Parathyroid adenoma (tissue), 2 donors: Measurements from ENCODE around the gene ASPSCR1.

ENCODE experiments used
- H2AFZ ChIP-seq: fragments of 300-600 bp; sonication (generic); one replicate; pipeline ENCODE4 v1.7.0; 2017; ENCODE audit warnings: antibody characterized with exemption, mild to moderate bottlenecking
- H3K27ac ChIP-seq: fragments of 300-600 bp; sonication (generic); one replicate; pipeline ENCODE4 v1.7.0; 2017
- H3K27me3 ChIP-seq: fragments of 300-600 bp; sonication (generic); one replicate; pipeline ENCODE4 v1.7.0; 2017; ENCODE audit warnings: low read length; ENCODE audit not compliant: control insufficient read depth, insufficient read depth
- H3K36me3 ChIP-seq: fragments of 300-600 bp; sonication (generic); one replicate; pipeline ENCODE4 v1.7.0; 2017; ENCODE audit warnings: low read length; ENCODE audit not compliant: control insufficient read depth, insufficient read depth
- H3K4me1 ChIP-seq: fragments of 300-600 bp; sonication (generic); one replicate; pipeline ENCODE4 v1.7.0; 2017; ENCODE audit warnings: control low read depth
- H3K4me2 ChIP-seq: fragments of 300-600 bp; sonication (generic); one replicate; pipeline ENCODE4 v1.7.0; 2017; ENCODE audit warnings: low read length
- H3K4me3 ChIP-seq: fragments of 300-600 bp; sonication (generic); one replicate; pipeline ENCODE4 v1.7.0; 2017; ENCODE audit warnings: low read depth, low read length
- H3K79me2 ChIP-seq: fragments of 300-600 bp; sonication (generic); one replicate; pipeline ENCODE4 v1.7.0; 2017; ENCODE audit warnings: control low read depth
- H3K9ac ChIP-seq: fragments of 300-600 bp; sonication (generic); one replicate; pipeline ENCODE4 v1.7.0; 2017; ENCODE audit warnings: mild to moderate bottlenecking
- H3K9me3 ChIP-seq: fragments of 300-600 bp; sonication (generic); one replicate; pipeline ENCODE4 v1.7.0; 2017; ENCODE audit warnings: low read length; ENCODE audit not compliant: control insufficient read depth
- CTCF ChIP-seq: fragments of 300-600 bp; sonication (generic); IDR thresholded peaks from one replicate; pipeline ENCODE4 v1.7.0; 2017; ENCODE audit warnings: antibody characterized with exemption, mild to moderate bottlenecking
- donor health status: primary hyperparathyroidism.

Gene ASPSCR1

DNA sequence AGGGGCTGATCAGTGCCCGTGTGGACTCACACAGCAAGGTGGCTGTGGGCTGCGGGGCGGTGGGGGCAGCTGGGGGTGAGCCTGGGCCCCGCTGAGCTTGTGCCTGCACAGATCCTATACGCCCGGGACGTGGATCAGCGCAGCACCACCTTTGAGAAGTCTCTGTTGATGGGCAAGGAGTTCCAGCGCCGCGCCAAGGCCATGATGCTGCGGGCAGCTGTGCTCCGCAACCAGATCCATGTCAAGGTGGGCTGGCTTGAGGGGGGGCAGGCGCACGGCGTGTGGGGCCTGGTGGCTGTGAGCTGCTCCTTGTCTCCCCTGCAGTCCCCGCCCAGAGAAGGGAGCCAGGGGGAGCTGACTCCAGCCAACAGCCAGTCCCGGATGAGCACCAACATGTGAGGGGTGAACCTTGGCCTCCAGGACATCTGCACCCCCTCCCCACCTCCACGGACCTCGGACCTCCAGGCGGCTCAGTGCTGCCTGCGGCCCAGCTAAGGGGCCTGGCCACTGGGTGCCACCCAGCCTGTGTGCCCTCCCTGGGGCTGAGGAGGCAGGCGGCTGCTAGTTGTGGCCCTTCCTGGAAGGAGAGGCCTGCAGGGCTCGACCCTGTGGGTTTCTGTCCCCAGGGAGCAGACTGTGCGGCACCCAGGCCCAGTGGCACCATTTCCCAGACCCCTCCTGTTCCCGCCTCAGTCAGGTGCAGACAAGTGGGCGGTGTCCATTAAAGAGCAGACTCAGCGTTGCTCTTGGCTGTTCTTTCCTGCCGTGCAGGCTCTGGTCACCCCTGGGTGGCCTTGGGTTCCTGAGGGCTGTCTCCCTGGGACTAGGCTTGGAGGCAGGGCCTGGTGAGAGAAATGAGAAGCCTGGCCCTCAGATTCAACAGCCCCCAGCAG lies 79.5 kb downstream of the ASPSCR1 start:
- Histone ChIP-seq H3K4me3 (no peak overlapping the region), H3K79me2 (no peaks in the 10 kb centered on the region), H2AFZ (no peak overlapping the region), H3K4me1 (no peaks in the 10 kb centered on the region), H3K27ac (no peak overlapping the region), H3K4me2 (peak overlapping the region; percentile 9), H3K27me3 (no peaks in the 10 kb centered on the region), H3K9me3 (no peaks in the 10 kb centered on the region), H3K9ac (no peak overlapping the region), H3K36me3 (no peaks in the 10 kb centered on the region)
- no peak for TF ChIP-seq CTCF

DNA sequence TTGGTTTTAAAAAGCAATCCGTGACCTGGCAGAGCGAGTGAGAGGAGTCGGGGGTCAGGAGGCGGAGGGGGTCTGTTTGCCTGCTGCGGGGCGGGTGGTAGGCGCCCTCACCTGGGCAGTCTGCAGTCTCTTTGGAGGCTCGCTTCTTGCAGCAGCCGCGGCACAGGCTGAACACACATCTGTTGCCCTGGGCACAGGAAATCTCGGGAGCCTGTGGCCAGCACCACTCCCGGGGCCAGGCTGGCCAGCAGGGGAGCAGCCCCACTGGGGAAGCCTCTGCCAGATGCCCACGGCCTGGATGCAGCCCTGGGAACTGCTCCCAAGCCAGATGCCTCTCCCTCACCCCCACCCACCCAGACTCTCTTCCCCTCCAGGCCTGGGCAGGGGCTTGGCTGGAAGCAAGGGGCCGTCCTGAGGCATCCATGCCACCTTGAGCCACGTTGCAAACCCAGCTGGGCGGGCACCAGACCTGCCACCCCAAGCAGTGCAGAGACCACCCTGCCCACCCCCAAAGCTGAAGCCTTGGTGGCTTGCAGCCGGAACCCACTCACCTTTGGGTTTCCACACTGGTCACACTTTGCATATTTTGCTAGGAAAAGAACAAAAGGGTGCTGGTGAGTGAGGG lies 80.9 kb downstream of the ASPSCR1 start:
- no peak overlapping the region for H3K27ac ChIP-seq
- no peaks in the 10 kb centered on the region for H3K79me2 ChIP-seq
- no peak overlapping the region for H2AFZ ChIP-seq
- no peak overlapping the region for H3K4me3 ChIP-seq
- H3K9ac ChIP-seq, result no peak overlapping the region
- H3K4me1 ChIP-seq, result no peaks in the 10 kb centered on the region
- H3K9me3 ChIP-seq, result no peaks in the 10 kb centered on the region
- H3K4me2 ChIP-seq, result no peak overlapping the region
- TF ChIP-seq CTCF, result no peak
- H3K36me3 ChIP-seq, result no peaks in the 10 kb centered on the region
- no peaks in the 10 kb centered on the region for H3K27me3 ChIP-seq

GRCh38 chr17:82058855-82059249 lies 81.4 kb downstream of the ASPSCR1 start:
- no peaks in the 10 kb centered on the region for H3K9me3 ChIP-seq
- H3K4me2 ChIP-seq, result no peak overlapping the region
- H3K79me2 ChIP-seq, result no peaks in the 10 kb centered on the region
- no peak overlapping the region for H3K4me3 ChIP-seq
- no peak for TF ChIP-seq CTCF
- no peak overlapping the region for H2AFZ ChIP-seq
- H3K27ac ChIP-seq, result no peak overlapping the region
- no peaks in the 10 kb centered on the region for H3K4me1 ChIP-seq
- H3K9ac ChIP-seq, result no peak overlapping the region
- no peaks in the 10 kb centered on the region for H3K27me3 ChIP-seq
- no peaks in the 10 kb centered on the region for H3K36me3 ChIP-seq

GRCh38 chr17:82059272-82060000 lies 82.0 kb downstream of the ASPSCR1 start:
- H3K36me3 ChIP-seq, result no peaks in the 10 kb centered on the region

More at GRCh38 chr17:82059272-82060000, 82.0 kb downstream of the ASPSCR1 start:
- Histone ChIP-seq H3K27ac (no peak overlapping the region), H3K9ac (no peak overlapping the region), H3K79me2 (no peaks in the 10 kb centered on the region), H3K4me2 (no peak overlapping the region), H3K4me1 (peaks cover 2% of the 10 kb centered on the region), H3K9me3 (no peaks in the 10 kb centered on the region), H3K4me3 (no peak overlapping the region), H2AFZ (no peak overlapping the region), H3K27me3 (no peaks in the 10 kb centered on the region)
- no peak for TF ChIP-seq CTCF
